B cell (primary cell): Measurements from ENCODE around the gene TTC28. TPM values are rescaled to one million over a fixed set of nuclear protein-coding genes. Genes with fewer than 3 reads are reported as not detected.

ENCODE experiments used
- ATAC-seq: fragments of 200-7000 bp; cut with Tn5 transposase; one replicate; pipeline ENCODE4 v1.10.0; 2021; ENCODE audit warnings: low read depth, mild to moderate bottlenecking, moderate number of reproducible peaks, moderate library complexity
- CTCF ChIA-PET: fragments of 350-600 bp; sonication (Branson Sonifier 250); formaldehyde crosslinking; loops from one replicate; lab custom pipeline; 2021; ENCODE audit warnings: antibody characterized with exemption, inconsistent platforms; lab: Charles Lee
- POLR2A ChIA-PET: fragments of 350-600 bp; sonication (Branson Sonifier 250); formaldehyde crosslinking; loops from one replicate; lab custom pipeline; 2021; ENCODE audit warnings: antibody characterized with exemption; lab: Charles Lee
- DNase-seq: peaks from one replicate; pipeline ENCODE4 v3.0.0; 2013
- H2AFZ ChIP-seq: 2 replicates; pipeline ENCODE4 v1.6.1; 2012; ENCODE audit warnings: mild to moderate bottlenecking, low read depth, low read length; ENCODE audit not compliant: insufficient read depth, poor library complexity, severe bottlenecking
- H3K27ac ChIP-seq, 2 donors: 1 replicate in 1 of 2; 2 replicates in 1 of 2; pipeline ENCODE4 v1.5.1; 2012 to 2013; ENCODE audit warnings: low read length in 2 of 2, mild to moderate bottlenecking in 2 of 2, moderate library complexity in 1 of 2
- H3K27me3 ChIP-seq, 4 experiments: fragments of 200-600 bp in 1 of 4; sonication (generic) in 1 of 4; replicated peaks in 1 of 4; 1 replicate in 2 of 4; 2 replicates in 2 of 4; pipeline versions ENCODE4 v1.6.1 to v1.7.0; 2013 to 2016; ENCODE audit warnings: low read length in 3 of 4, mild to moderate bottlenecking in 2 of 4, mixed read lengths in 1 of 4, moderate library complexity in 1 of 4; ENCODE audit not compliant: insufficient read depth in 4 of 4, control insufficient read depth in 3 of 4; ENCODE audit errors: control extremely low read depth in 1 of 4
- H3K36me3 ChIP-seq, 2 experiments: replicated peaks in 1 of 2; 1 replicate in 1 of 2; 2 replicates in 1 of 2; pipeline versions ENCODE4 v1.6.1 to v1.7.1; 2013; ENCODE audit warnings: low read length in 1 of 2; ENCODE audit not compliant: insufficient read depth in 2 of 2, control insufficient read depth in 1 of 2; ENCODE audit errors: control extremely low read depth in 1 of 2, extremely low read depth in 1 of 2
- H3K4me1 ChIP-seq, 2 donors: fragments of 200-600 bp in 1 of 2; sonication (generic) in 1 of 2; 1 replicate in 1 of 2; 2 replicates in 1 of 2; pipeline versions ENCODE4 v1.5.1 to v1.6.1; 2013 to 2017; ENCODE audit warnings: low read length in 2 of 2; ENCODE audit not compliant: control insufficient read depth in 2 of 2, insufficient read depth in 2 of 2
- H3K4me2 ChIP-seq: replicated peaks from 2 replicates; pipeline ENCODE3; 2012; ENCODE audit warnings: mild to moderate bottlenecking, low read depth, low read length; ENCODE audit not compliant: poor library complexity, severe bottlenecking
- H3K4me3 ChIP-seq, 5 experiments: fragments of 200-600 bp in 1 of 5; sonication (generic) in 1 of 5; 1 replicate in 3 of 5; 2 replicates in 2 of 5; pipeline versions ENCODE4 v1.5.1 to v1.7.0; 2011 to 2016; ENCODE audit warnings: low read length in 4 of 5, mild to moderate bottlenecking in 4 of 5, low read depth in 2 of 5, control low read depth in 1 of 5, moderate library complexity in 1 of 5; ENCODE audit not compliant: insufficient read depth in 1 of 5; ENCODE audit errors: control extremely low read depth in 1 of 5, extremely low read depth in 1 of 5
- H3K79me2 ChIP-seq: fragments of 200-600 bp; sonication (generic); one replicate; pipeline ENCODE4 v1.6.0; 2016; ENCODE audit warnings: low read length; ENCODE audit not compliant: control insufficient read depth, insufficient read depth
- H3K9ac ChIP-seq: fragments of 200-600 bp; sonication (generic); 2 replicates; pipeline ENCODE4 v1.6.1; 2017; ENCODE audit warnings: mild to moderate bottlenecking, low read length, moderate library complexity
- H3K9me3 ChIP-seq, 3 donors: one replicate each; pipeline versions ENCODE4 v1.6.1 to v1.7.1; 2013; ENCODE audit warnings: low read length in 2 of 3; ENCODE audit not compliant: control insufficient read depth in 2 of 3, insufficient read depth in 1 of 3; ENCODE audit errors: control extremely low read depth in 1 of 3
- H4K20me1 ChIP-seq: 2 replicates; pipeline ENCODE4 v1.6.0; 2012; ENCODE audit warnings: mild to moderate bottlenecking, low read length; ENCODE audit not compliant: insufficient read depth, control insufficient read depth, poor library complexity, severe bottlenecking
- H3K27ac Mint-ChIP-seq: one replicate; pipeline ENCODE4 v1.8.0; 2021; ENCODE audit warnings: mixed read lengths
- H3K27me3 Mint-ChIP-seq: one replicate; pipeline ENCODE4 v1.8.0; 2021; ENCODE audit warnings: mixed read lengths
- H3K4me1 Mint-ChIP-seq: one replicate; pipeline ENCODE4 v1.8.0; 2021; ENCODE audit warnings: mixed read lengths
- H3K4me3 Mint-ChIP-seq: one replicate; pipeline ENCODE4 v1.8.0; 2021; ENCODE audit warnings: mixed read lengths
- H3K9me3 Mint-ChIP-seq: one replicate; pipeline ENCODE4 v1.8.0; 2022; ENCODE audit warnings: mixed read lengths; ENCODE audit not compliant: insufficient read depth
- EZH2 ChIP-seq: IDR thresholded peaks from 2 replicates; pipeline ENCODE4 v1.6.1; 2012; ENCODE audit warnings: borderline replicate concordance, low read depth, mild to moderate bottlenecking, moderate library complexity, low read length; ENCODE audit not compliant: insufficient read depth, poor library complexity, severe bottlenecking
- WGBS: methylation state at CpG from one replicate; pipeline ENCODE4 v1.1.5; 2013; ENCODE audit warnings: missing lambda C conversion rate; ENCODE audit not compliant: insufficient coverage; 5-methylcytosine and 5-hydroxymethylcytosine counted together
- intact Hi-C: fragments of 100-400 bp; cut with micrococcal nuclease; formaldehyde crosslinking; loops from one replicate; pipeline ENCODE4 v1.10.0; 2022
- polyA plus RNA-seq: library from polyadenylated mRNA; depleted of rRNA; stranded (reverse); fragments of >200 nt; gene quantifications from 2 replicates; pipeline ENCODE4 v1.2.3, GENCODE V29; 2012
- total RNA-seq, 2 donors: library from RNA; stranded (reverse); fragments of 120-200 nt in 1 of 2; gene quantifications; 1 replicate in 1 of 2; 2 replicates in 1 of 2; pipeline versions ENCODE4 v1.2.3 to v1.2.4, GENCODE V29; 2013 to 2022
- TF ChIP-seq, protein P1 (sequence below): fragments of 200-600 bp; IDR thresholded peaks from one replicate; pipeline ENCODE4 v1.8.0; 2022; ENCODE audit warnings: antibody characterized with exemption, mild to moderate bottlenecking

The TTC28 gene
- total and polyA plus RNA-seq, 2 donors (not counting 1 experiment from before 2014, with no cell fraction given) = 4.5 to 7.3 TPM

DNA sequence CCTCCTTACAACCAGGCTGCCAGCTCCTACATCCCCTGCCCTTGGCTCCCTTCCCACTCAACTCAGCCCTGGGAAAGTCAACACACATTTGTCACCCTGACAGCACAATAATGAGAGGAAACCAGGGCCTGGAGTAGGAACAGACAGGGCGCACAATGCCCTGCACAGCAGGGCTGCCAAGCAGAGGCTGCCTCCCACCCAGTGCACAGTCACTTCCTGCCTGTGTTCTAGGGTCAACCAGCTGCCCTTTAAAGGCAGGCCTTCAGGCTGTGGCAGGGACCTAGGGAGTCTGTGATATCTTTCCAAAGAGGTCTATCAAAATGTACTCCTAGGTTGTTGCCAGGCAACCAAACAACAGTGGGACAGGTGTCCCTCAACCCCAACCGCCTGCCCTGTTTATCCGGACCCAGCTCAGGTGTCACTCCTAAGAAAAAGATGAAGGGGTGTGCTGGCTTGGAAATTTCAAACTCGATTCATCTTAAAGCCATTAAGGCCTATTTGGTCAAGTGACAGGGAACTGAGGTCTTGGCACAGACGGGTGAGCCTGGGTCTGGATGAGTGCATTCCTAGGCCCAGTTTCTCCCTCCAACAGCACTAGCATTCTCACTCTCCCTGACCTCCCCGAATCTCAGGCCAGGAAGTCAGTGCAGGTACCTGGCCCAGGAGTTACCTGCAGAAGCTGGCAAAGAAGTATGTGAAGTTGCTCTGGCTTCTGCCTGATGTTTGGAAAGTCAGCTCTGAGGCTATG is 650.3 kb downstream of the TTC28 start:
- POLR2A ChIA-PET = no interaction called here
- Mint-ChIP-seq H3K4me3 (no peak overlapping the region), H3K27ac (no peak overlapping the region), H3K27me3 (peaks cover 4% of the 10 kb centered on the region), H3K4me1 (no peaks in the 10 kb centered on the region), H3K9me3 (no peaks in the 10 kb centered on the region)
- DNase-seq = no peak
- Histone ChIP-seq H3K36me3 (no peaks in the 10 kb centered on the region), H4K20me1 (no peaks in the 10 kb centered on the region), H3K79me2 (no peaks in the 10 kb centered on the region), H3K9ac (no peak overlapping the region), H3K27me3 (no peaks in the 10 kb centered on the region), H2AFZ (no peak overlapping the region), H3K27ac (no peak overlapping the region), H3K4me2 (no peak overlapping the region), H3K9me3 (peaks cover 0 to 5% (median 0%) of the 10 kb centered on the region in 3 donors), H3K4me3 (no peak overlapping the region), H3K4me1 (no peaks in the 10 kb centered on the region)
- ATAC-seq = no peak
- TF ChIP-seq, protein P1, sequence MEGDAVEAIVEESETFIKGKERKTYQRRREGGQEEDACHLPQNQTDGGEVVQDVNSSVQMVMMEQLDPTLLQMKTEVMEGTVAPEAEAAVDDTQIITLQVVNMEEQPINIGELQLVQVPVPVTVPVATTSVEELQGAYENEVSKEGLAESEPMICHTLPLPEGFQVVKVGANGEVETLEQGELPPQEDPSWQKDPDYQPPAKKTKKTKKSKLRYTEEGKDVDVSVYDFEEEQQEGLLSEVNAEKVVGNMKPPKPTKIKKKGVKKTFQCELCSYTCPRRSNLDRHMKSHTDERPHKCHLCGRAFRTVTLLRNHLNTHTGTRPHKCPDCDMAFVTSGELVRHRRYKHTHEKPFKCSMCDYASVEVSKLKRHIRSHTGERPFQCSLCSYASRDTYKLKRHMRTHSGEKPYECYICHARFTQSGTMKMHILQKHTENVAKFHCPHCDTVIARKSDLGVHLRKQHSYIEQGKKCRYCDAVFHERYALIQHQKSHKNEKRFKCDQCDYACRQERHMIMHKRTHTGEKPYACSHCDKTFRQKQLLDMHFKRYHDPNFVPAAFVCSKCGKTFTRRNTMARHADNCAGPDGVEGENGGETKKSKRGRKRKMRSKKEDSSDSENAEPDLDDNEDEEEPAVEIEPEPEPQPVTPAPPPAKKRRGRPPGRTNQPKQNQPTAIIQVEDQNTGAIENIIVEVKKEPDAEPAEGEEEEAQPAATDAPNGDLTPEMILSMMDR = no peak
- TF ChIP-seq EZH2 = no peak
- intact Hi-C loops = no loop called here
- 70% methylated on average over 5 of the region's 6 CpGs for WGBS
- CTCF ChIA-PET = interaction anchor here (1.0 kb wide), 1 partner anchor 10 kb away, joined by 3 read pairs; no protein-coding TSS in a partner anchor
